Prostate gland (tissue), 2 donors: Measurements from ENCODE around the gene C6orf136. TPM values are rescaled to one million over a fixed set of nuclear protein-coding genes. Genes with fewer than 3 reads are reported as not detected.

Experiments used
- DNase-seq: peaks from one replicate; pipeline ENCODE4 v3.0.0-alpha.2; 2019; ENCODE audit warnings: low spot score
- H3K27ac ChIP-seq, 2 donors: fragments of 200-600 bp; sonication (generic); 2 replicates each; pipeline ENCODE4 v1.5.1; 2017 to 2019
- H3K27me3 ChIP-seq: fragments of 200-600 bp; sonication (generic); replicated peaks from 2 replicates; pipeline ENCODE4 v1.5.1; 2019; ENCODE audit not compliant: insufficient read depth
- H3K36me3 ChIP-seq, 2 donors: fragments of 200-600 bp; sonication (generic); 1 replicate in 1 of 2; 2 replicates in 1 of 2; pipeline versions ENCODE4 v1.5.1 to v1.8.1; 2017 to 2019
- H3K4me1 ChIP-seq: fragments of 200-600 bp; sonication (generic); replicated peaks from 2 replicates; pipeline ENCODE4 v1.5.1; 2019
- H3K4me3 ChIP-seq, 2 donors: fragments of 200-600 bp; sonication (generic); 2 replicates each; pipeline ENCODE4 v1.5.1; 2017 to 2019
- H3K9me3 ChIP-seq: fragments of 200-600 bp; sonication (generic); 2 replicates; pipeline ENCODE4 v1.5.1; 2017
- POLR2A ChIP-seq: fragments of 450-650 bp; IDR thresholded peaks from one replicate; pipeline ENCODE4 v1.6.1; 2016; ENCODE audit warnings: antibody characterized with exemption, mild to moderate bottlenecking
- POLR2AphosphoS5 ChIP-seq: sonication (generic); formaldehyde crosslinking; IDR thresholded peaks from one replicate; pipeline ENCODE4 v1.6.1; 2017; ENCODE audit warnings: antibody characterized with exemption
- WGBS: methylation state at CpG from one replicate; pipeline ENCODE4 v1.1.5; 2018; 5-methylcytosine and 5-hydroxymethylcytosine counted together
- intact Hi-C: fragments of 100-400 bp; cut with DNase I; formaldehyde crosslinking; loops from one replicate; pipeline ENCODE4 v1.14.2; 2022
- total RNA-seq, 2 donors: library from RNA; depleted of rRNA; stranded (reverse); fragments of >200 nt; gene quantifications; one replicate each; pipeline ENCODE4 v1.1.0, GENCODE V29; 2016
- TF ChIP-seq, protein P1 (sequence below), 4 experiments: fragments of 200-600 bp in 2 of 4; fragments of 450-650 bp in 2 of 4; sonication (generic) in 2 of 4; IDR thresholded peaks; 1 replicate in 3 of 4; 2 replicates in 1 of 4; pipeline ENCODE4 v1.5.1; 2016 to 2019; ENCODE audit warnings: antibody characterized with exemption in 4 of 4, mild to moderate bottlenecking in 2 of 4, moderate library complexity in 2 of 4

Gene C6orf136
- total RNA-seq, 2 donors from 2014 or later: 12.8 to 18.5 TPM

DNA sequence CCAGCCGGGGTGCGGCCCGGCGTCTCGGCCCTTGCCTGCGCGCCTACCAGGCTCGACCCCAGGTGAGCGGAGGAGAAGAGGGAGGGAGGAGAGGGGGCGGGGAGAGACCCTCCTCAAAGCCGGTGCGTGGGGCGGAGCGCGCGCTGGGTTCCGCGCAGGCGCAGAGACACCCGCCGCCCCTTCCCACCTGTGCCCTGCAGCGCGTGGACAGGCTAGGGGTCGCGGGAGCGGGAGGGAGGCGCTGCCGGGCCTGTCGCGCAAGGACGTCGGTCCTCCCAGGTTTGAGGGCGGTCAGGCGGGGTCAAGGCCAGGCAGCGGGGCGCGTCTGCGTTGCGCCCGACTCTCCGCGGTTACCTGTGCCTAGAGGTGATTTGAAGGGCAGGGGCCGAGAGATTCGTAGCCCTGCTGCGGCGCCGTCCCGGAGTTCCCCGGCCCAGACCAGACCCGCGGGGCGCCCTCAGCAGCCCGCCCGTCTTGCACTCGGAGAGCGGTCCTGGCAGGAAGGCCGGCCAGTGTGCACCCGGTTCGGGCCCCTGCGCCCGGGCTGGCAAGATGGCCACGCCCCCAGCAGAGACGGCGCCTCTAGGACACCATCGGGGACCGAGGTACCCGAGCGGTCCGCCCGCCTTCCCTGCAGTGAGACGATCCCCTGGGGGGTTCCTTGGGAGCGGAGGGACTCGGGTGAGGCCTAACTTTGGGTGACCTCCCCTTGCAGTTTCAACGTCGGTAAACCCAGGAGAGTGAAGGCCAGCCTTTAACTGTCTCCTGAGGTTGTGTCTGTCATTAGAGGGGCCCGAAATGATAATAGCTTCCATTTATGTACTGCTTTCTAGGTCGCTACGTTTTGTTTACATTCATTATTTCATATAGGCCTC is 546 bp downstream of the C6orf136 start:
- intact Hi-C loops: no loop called here
- Histone ChIP-seq H3K4me3 (peak overlapping the region; percentile 89 to 90), H3K27me3 (no peaks in the 10 kb centered on the region), H3K27ac (peak overlapping the region; percentile 94 to 96), H3K4me1 (no peaks in the 10 kb centered on the region), H3K36me3 (peaks cover 0 to 3% of the 10 kb centered on the region in 2 donors), H3K9me3 (no peaks in the 10 kb centered on the region)
- DNase-seq: peak; percentile 53
- under 1% methylated on average over 69 of the region's 78 CpGs for WGBS
- TF ChIP-seq POLR2AphosphoS5 (peak; percentile 2), POLR2A (no peak)
- TF ChIP-seq, protein P1, sequence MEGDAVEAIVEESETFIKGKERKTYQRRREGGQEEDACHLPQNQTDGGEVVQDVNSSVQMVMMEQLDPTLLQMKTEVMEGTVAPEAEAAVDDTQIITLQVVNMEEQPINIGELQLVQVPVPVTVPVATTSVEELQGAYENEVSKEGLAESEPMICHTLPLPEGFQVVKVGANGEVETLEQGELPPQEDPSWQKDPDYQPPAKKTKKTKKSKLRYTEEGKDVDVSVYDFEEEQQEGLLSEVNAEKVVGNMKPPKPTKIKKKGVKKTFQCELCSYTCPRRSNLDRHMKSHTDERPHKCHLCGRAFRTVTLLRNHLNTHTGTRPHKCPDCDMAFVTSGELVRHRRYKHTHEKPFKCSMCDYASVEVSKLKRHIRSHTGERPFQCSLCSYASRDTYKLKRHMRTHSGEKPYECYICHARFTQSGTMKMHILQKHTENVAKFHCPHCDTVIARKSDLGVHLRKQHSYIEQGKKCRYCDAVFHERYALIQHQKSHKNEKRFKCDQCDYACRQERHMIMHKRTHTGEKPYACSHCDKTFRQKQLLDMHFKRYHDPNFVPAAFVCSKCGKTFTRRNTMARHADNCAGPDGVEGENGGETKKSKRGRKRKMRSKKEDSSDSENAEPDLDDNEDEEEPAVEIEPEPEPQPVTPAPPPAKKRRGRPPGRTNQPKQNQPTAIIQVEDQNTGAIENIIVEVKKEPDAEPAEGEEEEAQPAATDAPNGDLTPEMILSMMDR (IDR thresholded peaks at IDR 0.05): peak in 1 of 4 experiments; percentile 2

DNA sequence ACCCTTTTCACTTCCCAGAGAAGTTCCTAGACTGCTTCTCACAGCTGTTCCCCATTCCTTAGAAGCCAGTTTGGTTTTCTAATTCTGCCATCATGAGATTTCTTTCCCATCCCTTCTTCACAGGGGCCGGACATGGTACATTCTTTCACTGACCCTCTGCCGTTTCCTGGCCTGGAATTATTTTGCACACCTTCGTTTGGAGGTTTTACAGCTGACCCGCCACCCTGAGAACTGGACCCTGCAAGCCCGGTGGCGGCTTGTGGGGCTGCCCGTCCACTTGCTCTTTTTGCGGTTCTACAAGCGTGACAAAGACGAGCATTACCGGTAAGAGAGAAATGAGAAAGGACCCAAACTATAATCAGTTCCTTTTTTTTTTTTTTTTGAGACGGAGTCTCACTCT is 4.2 kb downstream of the C6orf136 start:
- 84% methylated on average over 12 of the region's 12 CpGs for WGBS
- Histone ChIP-seq H3K4me1 (no peaks in the 10 kb centered on the region), H3K9me3 (no peaks in the 10 kb centered on the region), H3K4me3 (no peak overlapping the region), H3K27me3 (no peaks in the 10 kb centered on the region), H3K36me3 (peaks cover 14 to 27% of the 10 kb centered on the region in 2 donors), H3K27ac (no peak overlapping the region)
- DNase-seq: no peak
- intact Hi-C loops: no loop called here
- TF ChIP-seq, protein P1 (IDR thresholded peaks at IDR 0.05): no peak
- TF ChIP-seq POLR2A: no peak
- no peak for TF ChIP-seq POLR2AphosphoS5

DNA sequence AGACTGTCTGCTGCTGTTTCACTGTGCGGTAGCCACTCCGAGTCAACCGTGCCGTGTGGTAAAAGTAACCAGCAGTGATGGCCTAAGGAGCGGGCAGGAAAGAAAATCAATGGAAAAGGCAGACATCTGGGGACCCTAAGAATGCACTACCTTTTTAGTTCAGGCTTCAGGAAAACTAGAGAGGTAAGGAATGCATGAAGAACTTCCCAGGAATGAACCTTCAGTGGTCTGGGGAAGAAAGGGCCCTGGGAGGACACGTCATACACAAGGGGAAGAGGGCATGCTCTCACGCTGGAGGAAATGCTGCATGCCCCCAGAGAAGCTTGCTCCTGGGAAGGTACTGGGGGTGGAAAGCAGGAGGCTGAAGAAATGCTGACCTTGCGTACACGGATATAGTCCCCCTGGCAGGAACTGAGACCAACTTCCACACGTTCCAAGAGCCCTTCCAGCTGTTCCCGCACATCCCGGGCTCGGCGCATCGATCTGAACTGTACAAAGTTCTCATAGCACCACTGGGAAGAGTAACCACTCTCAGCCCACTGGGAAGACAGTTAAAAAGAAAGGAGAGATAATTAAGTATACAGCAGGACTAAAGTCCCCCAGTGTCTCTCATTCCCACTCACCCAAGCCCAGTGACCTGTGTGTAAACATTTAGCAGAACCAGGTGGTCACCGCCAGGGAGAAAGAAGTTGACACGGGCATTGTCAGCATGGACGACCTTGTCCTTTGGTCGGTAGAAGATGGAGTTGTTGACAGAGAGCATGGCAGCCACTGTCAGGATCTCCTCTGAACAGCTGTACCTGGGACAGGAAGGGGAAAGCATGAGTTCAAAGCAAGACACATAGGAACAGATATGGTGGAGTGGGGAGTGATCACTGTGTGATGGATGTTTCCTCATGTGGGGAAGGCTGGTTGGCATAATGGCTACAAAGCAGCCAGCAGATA is 8.1 kb downstream of the C6orf136 start:
- no peak for DNase-seq
- TF ChIP-seq POLR2A (no peak), POLR2AphosphoS5 (no peak)
- TF ChIP-seq, protein P1 (IDR thresholded peaks at IDR 0.05): no peak
- 92% methylated on average over 19 of the region's 19 CpGs for WGBS
- no peaks in the 10 kb centered on the region for H3K9me3 ChIP-seq
- H3K4me1 ChIP-seq: no peaks in the 10 kb centered on the region
- intact Hi-C loops: no loop called here
- H3K36me3 ChIP-seq: peaks cover 20 to 47% of the 10 kb centered on the region in 2 donors
- no peaks in the 10 kb centered on the region for H3K27me3 ChIP-seq
- H3K4me3 ChIP-seq: no peak overlapping the region
- no peak overlapping the region for H3K27ac ChIP-seq

DNA sequence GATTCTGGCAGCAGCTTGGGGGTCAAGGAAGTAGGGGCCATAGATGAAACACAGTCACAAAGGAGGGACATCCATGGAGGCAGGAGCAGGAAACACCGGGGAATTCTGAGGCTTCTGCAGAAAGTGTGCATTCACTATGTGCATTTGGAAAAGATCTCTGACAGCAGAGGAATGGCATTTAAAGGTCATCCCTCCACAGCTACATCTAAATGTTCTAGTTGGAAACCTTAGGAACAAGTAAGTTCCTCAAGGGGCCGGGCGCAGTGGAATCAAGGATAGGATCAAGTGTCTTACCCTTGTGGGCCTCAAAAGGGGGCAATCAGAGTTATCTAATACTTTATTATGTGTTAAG is 8.8 kb downstream of the C6orf136 start:
- TF ChIP-seq POLR2A (no peak), POLR2AphosphoS5 (no peak)
- TF ChIP-seq, protein P1 (IDR thresholded peaks at IDR 0.05): no peak
- DNase-seq: no peak
- H3K27me3 ChIP-seq: no peaks in the 10 kb centered on the region
- WGBS: 99% methylated on average over 3 of the region's 3 CpGs
- no peaks in the 10 kb centered on the region for H3K4me1 ChIP-seq
- no peak overlapping the region for H3K27ac ChIP-seq
- intact Hi-C loops: no loop called here
- H3K36me3 ChIP-seq: peaks cover 20 to 49% of the 10 kb centered on the region in 2 donors
- no peak overlapping the region for H3K4me3 ChIP-seq
- no peaks in the 10 kb centered on the region for H3K9me3 ChIP-seq
